ENCODE data around the gene DSC2. TPM values are rescaled to one million over a fixed set of nuclear protein-coding genes. Genes with fewer than 3 reads are reported as not detected.

Gene DSC2
- total RNA-seq, 2 experiments from 2014 or later: not detected

DNA sequence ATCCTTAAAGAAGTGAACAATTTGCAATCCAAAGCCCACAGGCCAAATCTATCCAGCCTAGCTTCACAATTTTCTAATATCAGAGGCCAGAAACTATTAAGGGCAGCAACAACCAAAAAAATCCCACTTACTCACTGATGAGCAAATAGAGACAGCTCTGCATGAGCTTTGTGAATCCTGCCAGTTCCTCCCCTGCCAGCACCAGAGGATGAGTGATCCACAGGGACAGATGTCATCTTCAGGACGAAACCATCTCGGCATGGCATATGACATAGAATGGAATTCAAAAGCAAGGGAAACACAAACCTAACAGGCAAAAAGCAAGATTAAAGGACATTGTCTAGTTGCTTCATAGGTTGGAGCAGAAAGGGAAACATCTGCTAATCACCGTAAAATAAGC lies 2.2 kb upstream of the DSC2 start:
- Mint-ChIP-seq H3K27ac (no peak overlapping the region), H3K36me3 (no peaks in the 10 kb centered on the region), H3K4me3 (no peak overlapping the region), H3K27me3 (peaks cover 27% of the 10 kb centered on the region), H3K4me1 (no peaks in the 10 kb centered on the region), H3K9me3 (ENCODE audit: low read depth) (peaks cover 4% of the 10 kb centered on the region)
- DNase-seq (no peak), ATAC-seq (no peak)
- CTCF ChIA-PET: no interaction called here

- peaks cover 27% of the 10 kb centered on the region for H3K27me3 Mint-ChIP-seq
- no peak overlapping the region for H3K4me3 Mint-ChIP-seq
- H3K9me3 Mint-ChIP-seq (ENCODE audit: low read depth): peaks cover 4% of the 10 kb centered on the region
- no peak for ATAC-seq
- H3K36me3 Mint-ChIP-seq: no peaks in the 10 kb centered on the region
- CTCF ChIA-PET: no interaction called here
- no peak overlapping the region for H3K27ac Mint-ChIP-seq
- DNase-seq: no peak
- no peaks in the 10 kb centered on the region for H3K4me1 Mint-ChIP-seq
Observed at GRCh38 chr18:31103423-31103822, 1.2 kb upstream of the DSC2 start.

- no peaks in the 10 kb centered on the region for H3K4me1 Mint-ChIP-seq
- DNase-seq (no peak), ATAC-seq (no peak)
- CTCF ChIA-PET: no interaction called here
- H3K4me3 Mint-ChIP-seq: no peak overlapping the region
- peaks cover 4% of the 10 kb centered on the region for H3K9me3 Mint-ChIP-seq (ENCODE audit: low read depth)
- no peaks in the 10 kb centered on the region for H3K36me3 Mint-ChIP-seq
- H3K27me3 Mint-ChIP-seq: peaks cover 27% of the 10 kb centered on the region
- H3K27ac Mint-ChIP-seq: no peak overlapping the region
Observed at GRCh38 chr18:31102941-31103340, 720 bp upstream of the DSC2 start.

DNA sequence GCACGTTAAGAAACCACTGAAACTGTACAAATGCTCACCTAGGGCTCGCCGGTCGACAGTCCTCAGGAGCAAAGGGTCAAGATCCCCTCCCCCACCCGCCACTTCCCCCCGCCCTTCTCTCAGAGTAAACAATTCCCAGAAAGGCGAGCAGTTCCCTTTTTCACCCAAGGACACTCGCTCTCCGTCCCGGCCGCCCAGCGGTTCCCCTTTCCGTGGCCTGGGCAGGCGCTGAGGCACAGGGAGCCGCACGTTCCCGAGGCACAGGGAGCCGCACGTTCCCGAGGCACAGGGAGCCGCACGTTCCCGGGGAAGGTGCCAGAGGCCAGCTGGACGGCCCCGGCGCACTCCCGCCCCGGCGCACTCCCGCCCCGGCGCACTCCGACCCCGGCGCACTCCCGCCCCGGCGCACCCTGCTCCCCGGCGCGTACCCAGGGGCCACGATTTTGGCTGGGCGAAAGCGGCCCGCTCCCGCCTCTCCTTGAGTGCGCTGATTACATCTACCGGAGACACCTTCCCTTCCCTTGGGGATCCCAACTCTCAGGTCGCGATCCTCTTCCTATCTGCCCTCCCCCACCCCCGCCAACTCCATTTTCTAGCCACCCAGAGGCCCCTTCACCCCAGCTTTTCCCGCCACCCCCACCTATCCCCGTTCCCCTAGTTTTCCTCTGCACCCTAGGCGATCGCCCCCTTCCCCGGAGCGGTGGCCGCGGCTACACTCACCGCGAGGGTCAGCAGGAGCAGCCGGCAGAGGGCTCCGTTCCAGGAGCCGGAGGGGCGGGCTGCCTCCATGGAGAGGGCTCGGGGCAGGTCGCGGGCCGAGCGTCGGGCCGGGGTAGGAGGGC lies 817 bp downstream of the DSC2 start:
- H3K4me3 Mint-ChIP-seq: no peak overlapping the region
- ATAC-seq (no peak), DNase-seq (no peak)

GRCh38 chr18:31100436-31101182 lies 1.6 kb downstream of the DSC2 start:
- Mint-ChIP-seq H3K36me3 (no peaks in the 10 kb centered on the region), H3K9me3 (ENCODE audit: low read depth) (peaks cover 7% of the 10 kb centered on the region), H3K4me3 (no peak overlapping the region), H3K27me3 (peaks cover 27% of the 10 kb centered on the region), H3K27ac (no peak overlapping the region), H3K4me1 (no peaks in the 10 kb centered on the region)
- CTCF ChIA-PET: no interaction called here
- ATAC-seq (no peak), DNase-seq (no peak)

More for the DNA sequence above, 817 bp downstream of the DSC2 start:
- Mint-ChIP-seq H3K36me3 (no peaks in the 10 kb centered on the region), H3K27me3 (peaks cover 27% of the 10 kb centered on the region), H3K9me3 (ENCODE audit: low read depth) (peaks cover 6% of the 10 kb centered on the region), H3K27ac (no peak overlapping the region), H3K4me1 (no peaks in the 10 kb centered on the region)
- CTCF ChIA-PET: no interaction called here

DNA sequence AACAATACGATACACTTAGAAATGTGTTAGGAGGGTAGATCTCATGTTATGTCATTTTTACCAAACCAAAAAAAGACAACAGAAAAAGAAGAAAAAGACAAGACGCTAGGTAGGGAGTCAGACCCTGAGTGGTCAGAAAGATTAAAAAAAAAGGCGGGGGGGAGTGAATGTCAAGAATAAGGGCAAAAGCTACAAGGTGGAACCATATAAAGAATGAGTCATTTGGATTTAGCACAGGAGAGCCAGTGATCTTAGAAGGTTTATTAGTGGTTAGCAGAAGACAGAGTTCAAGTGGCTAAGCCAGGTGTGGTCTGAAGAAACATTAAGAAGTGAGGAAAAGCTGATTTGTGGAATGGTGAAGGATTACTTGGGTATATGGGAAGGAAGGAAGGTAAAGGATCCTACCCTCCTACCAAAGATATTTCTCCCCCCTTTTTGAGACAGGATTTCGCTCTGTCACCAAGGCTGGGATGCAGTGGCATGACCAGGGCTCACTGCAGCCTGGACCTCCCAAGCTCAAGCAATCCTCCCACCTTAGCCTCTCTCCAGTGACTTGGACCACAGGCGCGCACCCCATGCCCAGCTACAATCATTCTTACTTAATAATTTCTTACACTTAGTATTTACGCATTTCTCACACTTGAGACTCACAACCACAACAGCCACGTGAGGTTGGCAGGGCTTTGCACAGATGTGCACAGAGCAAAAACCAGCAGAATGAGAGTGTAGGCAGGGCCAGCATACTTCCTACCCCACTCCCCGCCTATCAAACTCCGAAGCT lies 2.6 kb downstream of the DSC2 start:
- DNase-seq (no peak), ATAC-seq (no peak)
- H3K4me3 Mint-ChIP-seq: no peak overlapping the region
- peaks cover 10% of the 10 kb centered on the region for H3K9me3 Mint-ChIP-seq (ENCODE audit: low read depth)
- H3K27ac Mint-ChIP-seq: no peak overlapping the region
- no peaks in the 10 kb centered on the region for H3K4me1 Mint-ChIP-seq
- CTCF ChIA-PET: no interaction called here
- no peaks in the 10 kb centered on the region for H3K36me3 Mint-ChIP-seq
- H3K27me3 Mint-ChIP-seq: peaks cover 27% of the 10 kb centered on the region

- H3K27ac Mint-ChIP-seq: no peak overlapping the region
Observed at GRCh38 chr18:31098878-31099277, 3.3 kb downstream of the DSC2 start.

DNA sequence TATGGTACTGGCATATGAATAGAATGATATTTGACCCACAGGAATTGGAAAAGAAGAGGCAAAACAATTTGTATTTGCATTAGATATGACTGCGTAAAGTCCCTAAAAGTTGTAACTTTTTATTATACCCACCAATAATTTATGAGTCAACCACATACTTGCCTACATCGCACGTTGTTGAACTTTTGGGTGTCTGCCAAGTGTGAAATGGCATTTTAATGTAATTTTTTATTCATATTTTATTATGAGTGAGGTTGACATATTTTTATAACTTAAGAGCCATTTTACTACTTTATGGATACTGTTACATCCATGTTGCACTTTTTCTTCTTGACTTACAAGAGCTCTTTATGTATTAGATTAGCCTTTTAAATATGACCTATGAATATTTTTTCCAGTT lies 4.6 kb downstream of the DSC2 start:
- ATAC-seq: no peak
- no peak overlapping the region for H3K4me3 Mint-ChIP-seq
- H3K27ac Mint-ChIP-seq: no peak overlapping the region
- CTCF ChIA-PET: no interaction called here
- H3K36me3 Mint-ChIP-seq: no peaks in the 10 kb centered on the region
- peaks cover 10% of the 10 kb centered on the region for H3K9me3 Mint-ChIP-seq (ENCODE audit: low read depth)
- H3K4me1 Mint-ChIP-seq: no peaks in the 10 kb centered on the region
- no peak for DNase-seq
- peaks cover 20% of the 10 kb centered on the region for H3K27me3 Mint-ChIP-seq

More at GRCh38 chr18:31098878-31099277, 3.3 kb downstream of the DSC2 start:
- DNase-seq: no peak
- no peak for ATAC-seq
- H3K4me3 Mint-ChIP-seq: no peak overlapping the region
- peaks cover 10% of the 10 kb centered on the region for H3K9me3 Mint-ChIP-seq (ENCODE audit: low read depth)
- CTCF ChIA-PET: no interaction called here
- H3K36me3 Mint-ChIP-seq: no peaks in the 10 kb centered on the region
- peaks cover 27% of the 10 kb centered on the region for H3K27me3 Mint-ChIP-seq
- no peaks in the 10 kb centered on the region for H3K4me1 Mint-ChIP-seq

DNA sequence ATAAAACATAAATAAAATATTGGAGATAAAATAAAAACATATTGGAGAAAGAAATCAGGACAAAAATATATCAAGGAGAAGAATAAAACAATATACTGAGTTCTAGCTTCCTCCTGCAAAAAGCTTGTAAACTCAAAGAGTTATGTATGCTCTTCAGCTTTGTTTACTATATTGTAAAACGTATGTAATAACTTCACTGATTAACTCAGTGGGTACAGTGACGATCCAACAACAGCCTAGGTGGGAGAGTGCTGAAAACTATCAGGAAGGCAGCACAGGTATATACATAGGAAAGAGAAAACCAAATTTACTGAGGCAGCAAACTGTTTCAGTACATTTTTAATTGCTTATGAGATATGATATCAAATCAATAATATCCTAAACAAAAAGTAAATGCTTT lies 8.3 kb downstream of the DSC2 start:
- DNase-seq (no peak), ATAC-seq (no peak)
- Mint-ChIP-seq H3K27ac (no peak overlapping the region), H3K4me1 (no peaks in the 10 kb centered on the region), H3K36me3 (no peaks in the 10 kb centered on the region), H3K9me3 (ENCODE audit: low read depth) (peaks cover 11% of the 10 kb centered on the region), H3K27me3 (no peaks in the 10 kb centered on the region), H3K4me3 (no peak overlapping the region)
- CTCF ChIA-PET: no interaction called here

GRCh38 chr18:31093294-31093693 lies 8.9 kb downstream of the DSC2 start:
- H3K27ac Mint-ChIP-seq: no peak overlapping the region
- H3K9me3 Mint-ChIP-seq (ENCODE audit: low read depth): peaks cover 11% of the 10 kb centered on the region
- H3K4me3 Mint-ChIP-seq: no peak overlapping the region
- no peaks in the 10 kb centered on the region for H3K36me3 Mint-ChIP-seq
- no peaks in the 10 kb centered on the region for H3K4me1 Mint-ChIP-seq
- CTCF ChIA-PET: no interaction called here
- DNase-seq (no peak), ATAC-seq (no peak)
- no peaks in the 10 kb centered on the region for H3K27me3 Mint-ChIP-seq

DNA sequence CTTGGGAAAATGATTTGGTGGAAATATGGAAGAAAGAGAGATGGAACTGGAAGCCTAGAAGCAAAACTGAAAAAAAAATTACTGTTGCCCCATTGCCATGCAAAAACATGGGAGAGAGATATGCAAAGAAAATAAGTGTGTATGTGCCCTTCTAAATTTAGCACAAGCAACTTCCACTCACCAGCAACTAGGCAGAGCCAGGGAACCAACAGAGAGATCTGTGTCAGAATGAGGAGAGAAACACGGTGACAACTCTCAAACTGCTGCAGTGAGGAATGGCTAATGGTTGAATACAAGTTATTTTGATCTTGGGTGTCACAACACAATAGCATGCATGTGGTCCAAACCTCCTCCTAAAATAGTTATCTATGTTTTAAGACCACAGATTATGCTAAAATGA lies 10.9 kb downstream of the DSC2 start:
- no peak overlapping the region for H3K27ac Mint-ChIP-seq
- no peak for DNase-seq
- H3K36me3 Mint-ChIP-seq: no peaks in the 10 kb centered on the region
- no peaks in the 10 kb centered on the region for H3K4me1 Mint-ChIP-seq
- H3K27me3 Mint-ChIP-seq: no peaks in the 10 kb centered on the region
- CTCF ChIA-PET: no interaction called here
- H3K4me3 Mint-ChIP-seq: no peak overlapping the region
- no peak for ATAC-seq
- peaks cover 9% of the 10 kb centered on the region for H3K9me3 Mint-ChIP-seq (ENCODE audit: low read depth)

DNA sequence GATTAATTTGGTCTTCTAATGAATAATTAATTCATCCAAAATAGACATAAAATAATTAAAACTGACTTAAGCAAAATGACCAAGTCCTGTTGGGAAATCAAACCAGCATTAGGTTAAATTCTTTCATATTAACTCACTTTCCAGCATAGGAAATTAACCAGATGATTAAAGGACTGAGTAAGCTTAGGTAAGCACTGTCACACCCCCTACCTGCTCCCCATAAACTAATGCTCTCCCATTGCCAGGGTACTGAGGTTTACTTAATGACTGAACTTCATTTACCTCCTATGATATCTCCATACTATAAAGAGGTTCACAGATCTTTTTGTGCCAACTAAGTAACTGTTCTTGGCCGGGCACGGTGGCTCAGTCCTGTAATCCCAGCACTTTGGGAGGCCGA lies 13.7 kb downstream of the DSC2 start:
- CTCF ChIA-PET: no interaction called here
- no peaks in the 10 kb centered on the region for H3K36me3 Mint-ChIP-seq

GRCh38 chr18:31079973-31080372 lies 22.2 kb downstream of the DSC2 start:
- no peaks in the 10 kb centered on the region for H3K36me3 Mint-ChIP-seq
- DNase-seq (no peak), ATAC-seq (no peak)
- CTCF ChIA-PET: no interaction called here
- H3K9me3 Mint-ChIP-seq (ENCODE audit: low read depth): peaks cover 5% of the 10 kb centered on the region
- no peaks in the 10 kb centered on the region for H3K27me3 Mint-ChIP-seq
- no peak overlapping the region for H3K27ac Mint-ChIP-seq
- H3K4me3 Mint-ChIP-seq: no peak overlapping the region
- no peaks in the 10 kb centered on the region for H3K4me1 Mint-ChIP-seq

More for the DNA sequence above, 13.7 kb downstream of the DSC2 start:
- Mint-ChIP-seq H3K27ac (no peak overlapping the region), H3K4me1 (no peaks in the 10 kb centered on the region), H3K27me3 (no peaks in the 10 kb centered on the region), H3K4me3 (no peak overlapping the region), H3K9me3 (ENCODE audit: low read depth) (peaks cover 5% of the 10 kb centered on the region)
- no peak for ATAC-seq
- DNase-seq: no peak

Data from activated CD8-positive, alpha-beta memory T cell treated with anti-CD3 and anti-CD28 coated beads, Interleukin-2, amount 10 ng/mL, durations not matched to agents 7 days and 5 days (primary cell).